GM12878 (cell line): ENCODE data around the gene PCTP. TPM values are rescaled to one million over a fixed set of nuclear protein-coding genes. Genes with fewer than 3 reads are reported as not detected.

ENCODE experiments used
- ATAC-seq: fragments of 200-7000 bp; cut with Tn5 transposase; 3 replicates; pipeline ENCODE4 v1.9.1; 2020; ENCODE audit warnings: mild to moderate bottlenecking, moderate library complexity
- BruUV-seq: library from RNA; stranded (reverse); fragments of 400-500 nt; replicated peaks from 2 replicates; lab custom pipeline; 2021; lab: Mats Ljungman, UMichigan
- CTCF ChIA-PET: fragments of 300-600 bp; sonication (Branson Sonifier 250); formaldehyde crosslinking; extraction: SDS; loops from one replicate; lab custom pipeline; 2021; ENCODE audit warnings: inconsistent platforms; lab: Yijun Ruan, JAX
- POLR2A ChIA-PET: fragments of 350-600 bp; formaldehyde crosslinking; extraction: SDS; loops from one replicate; lab custom pipeline; 2021; ENCODE audit warnings: inconsistent platforms; lab: Charles Lee
- RAD21 ChIA-PET: fragments of 300-600 bp; sonication (Branson Sonifier 250); formaldehyde crosslinking; loops from one replicate; lab custom pipeline; 2023; ENCODE audit warnings: antibody characterized with exemption; ENCODE audit not compliant: unreplicated experiment; lab: Charles Lee
- SMC1A ChIA-PET: fragments of 300-600 bp; sonication (Branson Sonifier 250); formaldehyde crosslinking; loops from one replicate; lab custom pipeline; 2023; ENCODE audit not compliant: unreplicated experiment, uncharacterized antibody; lab: Charles Lee
- DNase-seq: peaks from one replicate; pipeline ENCODE4 v3.0.0-alpha.2; 2011; ENCODE audit warnings: low read depth, low spot score
- FAIRE-seq: peaks from 3 replicates; lab custom pipeline; 2011; peaks lifted over from hg19 to GRCh38; lab: Jason Lieb, UNC
- H2AFZ ChIP-seq: 2 replicates; pipeline ENCODE4 v1.6.0; 2011; ENCODE audit warnings: low read depth, low read length, control low read depth; ENCODE audit not compliant: control insufficient read depth
- H3K27ac ChIP-seq: 2 replicates; pipeline ENCODE4 v1.5.1; 2011; ENCODE audit warnings: control low read depth; ENCODE audit not compliant: control insufficient read depth, insufficient read depth
- H3K27me3 ChIP-seq, 2 experiments: replicated peaks in 1 of 2; 2 replicates each; pipeline versions ENCODE4 v1.6.0 to v1.6.1; 2011; ENCODE audit warnings: low read length in 1 of 2; ENCODE audit not compliant: control insufficient read depth in 2 of 2, insufficient read depth in 2 of 2
- H3K36me3 ChIP-seq, 2 experiments: 2 replicates each; pipeline ENCODE4 v1.5.1; 2011; ENCODE audit warnings: low read length in 1 of 2; ENCODE audit not compliant: control insufficient read depth in 2 of 2, insufficient read depth in 2 of 2
- H3K4me1 ChIP-seq: 2 replicates; pipeline ENCODE4 v1.6.1; 2011; ENCODE audit warnings: mild to moderate bottlenecking, low read length, moderate library complexity, mixed read lengths; ENCODE audit not compliant: control insufficient read depth, insufficient read depth
- H3K4me2 ChIP-seq: 2 replicates; pipeline ENCODE4 v1.6.0; 2011; ENCODE audit warnings: control low read depth; ENCODE audit not compliant: control insufficient read depth, insufficient read depth
- H3K4me3 ChIP-seq: fragments of 200-600 bp; sonication (generic); 2 replicates; pipeline ENCODE4 v1.5.1; 2016
- H3K79me2 ChIP-seq: 2 replicates; pipeline ENCODE4 v1.6.0; 2011; ENCODE audit warnings: low read length; ENCODE audit not compliant: control insufficient read depth, insufficient read depth
- H3K9ac ChIP-seq: 2 replicates; pipeline ENCODE4 v1.8.0; 2011; ENCODE audit warnings: low read length, control low read depth, mixed read lengths; ENCODE audit not compliant: control insufficient read depth, insufficient read depth
- H3K9me3 ChIP-seq: replicated peaks from 3 replicates; pipeline ENCODE4 v1.5.1; 2011; ENCODE audit warnings: mild to moderate bottlenecking, low read length; ENCODE audit not compliant: control insufficient read depth, insufficient read depth
- H4K20me1 ChIP-seq: 2 replicates; pipeline ENCODE4 v1.6.0; 2011; ENCODE audit not compliant: control insufficient read depth, insufficient read depth
- ATF2 ChIP-seq: IDR thresholded peaks from 2 replicates; pipeline ENCODE4 v1.6.1; 2012; ENCODE audit warnings: low read length, inconsistent platforms
- ATF3 ChIP-seq: IDR thresholded peaks from 2 replicates; pipeline ENCODE4 v1.6.1; 2011; ENCODE audit warnings: low read depth, mild to moderate bottlenecking, low read length, moderate library complexity, borderline replicate concordance; ENCODE audit errors: extremely low read depth
- ATF7 ChIP-seq: fragments of 450-650 bp; IDR thresholded peaks from 2 replicates; pipeline ENCODE4 v1.6.1; 2016; ENCODE audit warnings: low read depth, mild to moderate bottlenecking
- BCL11A ChIP-seq: IDR thresholded peaks from 2 replicates; pipeline ENCODE4 v1.6.1; 2011; ENCODE audit warnings: low read depth, low read length
- BMI1 ChIP-seq: fragments of 450-650 bp; IDR thresholded peaks from 2 replicates; pipeline ENCODE4 v1.6.1; 2016; ENCODE audit warnings: mild to moderate bottlenecking, moderate library complexity, borderline replicate concordance
- FOXK2 ChIP-seq: fragments of 450-650 bp; IDR thresholded peaks from 2 replicates; pipeline ENCODE4 v1.6.1; 2017; ENCODE audit warnings: mild to moderate bottlenecking, moderate library complexity
- IRF4 ChIP-seq: IDR thresholded peaks from 2 replicates; pipeline ENCODE4 v1.6.1; 2011; ENCODE audit warnings: low read depth, low read length
- MXI1 ChIP-seq: fragments of 150-350 bp; IDR thresholded peaks from 2 replicates; pipeline ENCODE4 v1.6.1; 2011; ENCODE audit warnings: low read depth, mild to moderate bottlenecking, inconsistent platforms, low read length, improper control_type of control experiment
- POLR2A ChIP-seq: IDR thresholded peaks from 2 replicates; pipeline ENCODE4 v1.6.1; 2011; ENCODE audit warnings: low read depth, mild to moderate bottlenecking, low read length
- POLR2AphosphoS2 ChIP-seq: IDR thresholded peaks from 2 replicates; pipeline ENCODE4 v1.6.1; 2011; ENCODE audit warnings: low read depth, mild to moderate bottlenecking, low read length, improper control_type of control experiment, moderate library complexity
- RAD21 ChIP-seq: IDR thresholded peaks from 2 replicates; pipeline ENCODE4 v1.6.1; 2011; ENCODE audit warnings: mild to moderate bottlenecking, low read depth, low read length, moderate library complexity; ENCODE audit not compliant: insufficient read depth
- RELB ChIP-seq: fragments of 450-650 bp; IDR thresholded peaks from 2 replicates; pipeline ENCODE4 v1.6.1; 2017; ENCODE audit warnings: low read depth, mild to moderate bottlenecking, moderate library complexity
- RUNX3 ChIP-seq: IDR thresholded peaks from 2 replicates; pipeline ENCODE4 v1.6.1; 2012; ENCODE audit warnings: low read length, inconsistent platforms
- SIX5 ChIP-seq: IDR thresholded peaks from 2 replicates; pipeline ENCODE4 v1.6.1; 2011; ENCODE audit warnings: mild to moderate bottlenecking, low read depth, low read length, moderate library complexity; ENCODE audit not compliant: severe bottlenecking
- SP1 ChIP-seq: IDR thresholded peaks from one replicate; pipeline ENCODE4 v1.6.1; 2011; ENCODE audit warnings: low read depth, low read length
- STAT3 ChIP-seq: IDR thresholded peaks from 2 replicates; pipeline ENCODE4 v1.6.1; 2011; ENCODE audit warnings: low read depth, low read length, improper control_type of control experiment
- SUZ12 ChIP-seq: fragments of 200-600 bp; sonication (generic); IDR thresholded peaks from one replicate; pipeline ENCODE4 v1.6.1; 2018; ENCODE audit warnings: antibody characterized with exemption, mild to moderate bottlenecking; ENCODE audit not compliant: unreplicated experiment
- TARDBP ChIP-seq: IDR thresholded peaks from 2 replicates; pipeline ENCODE4 v1.6.1; 2016; ENCODE audit warnings: borderline replicate concordance
- WGBS: methylation state at CpG from one replicate; pipeline ENCODE4 v1.1.6; 2016; ENCODE audit warnings: low lambda C conversion rate; ENCODE audit not compliant: insufficient replicate concordance, insufficient coverage; ENCODE audit errors: missing lambda C conversion rate; 5-methylcytosine and 5-hydroxymethylcytosine counted together
- in situ Hi-C: fragments of 300-500 bp; cut with MboI; formaldehyde crosslinking; loops from 9 replicates; pipeline ENCODE4 v1.14.3; 2018; ENCODE audit warnings: mixed read lengths
- intact Hi-C: fragments of 100-400 bp; cut with micrococcal nuclease; formaldehyde crosslinking; loops from one replicate; pipeline ENCODE4 v1.14.2; 2022; ENCODE audit not compliant: unreplicated experiment
- polyA plus RNA-seq, 11 experiments: library from polyadenylated mRNA; depleted of rRNA in 4 of 11; unstranded in 6 of 11; stranded (reverse) in 5 of 11; fragments of >200 nt; fragmentation: Nextera tagmentation in 4 of 11; fragmentation: Illumina TruSeq in 1 of 11; extraction: Ambion mirVana in 4 of 11; extraction: Trizol in 1 of 11; gene quantifications; 1 replicate in 1 of 11; 2 replicates in 10 of 11; pipeline versions ENCODE4 v1.2.1 to v1.2.3, GENCODE V29; 2011 to 2016; ENCODE audit warnings: inconsistent platforms in 2 of 11, missing spikeins in 2 of 11, low read depth in 1 of 11
- total RNA-seq, 4 experiments: library from RNA; depleted of rRNA in 3 of 4; stranded (reverse); fragments of >200 nt in 3 of 4; fragmentation: Illumina TruSeq in 1 of 4; extraction: Trizol in 1 of 4; gene quantifications; 2 replicates each; pipeline versions ENCODE4 v1.2.1 to v1.2.3, GENCODE V29; 2013 to 2021

Gene PCTP
- total and polyA plus RNA-seq, 10 of the 15 experiments (the other 5 are each of a cell fraction or from before 2014, with no cell fraction given), result 1.4 to 26.8 (median 3.7) TPM

- Histone ChIP-seq H3K4me3 (no peak overlapping the region), H3K4me2 (no peak overlapping the region), H3K9ac (no peak overlapping the region), H3K27ac (no peak overlapping the region), H3K36me3 (no peaks in the 10 kb centered on the region), H3K79me2 (no peaks in the 10 kb centered on the region), H3K4me1 (no peaks in the 10 kb centered on the region), H3K27me3 (no peaks in the 10 kb centered on the region), H4K20me1 (no peaks in the 10 kb centered on the region), H2AFZ (no peak overlapping the region), H3K9me3 (no peaks in the 10 kb centered on the region)
- ATAC-seq, result no peak
- DNase-seq, result no peak
- ChIA-PET POLR2A (no interaction called here), RAD21 (no interaction called here), CTCF (no interaction called here), SMC1A (no interaction called here)
- no TSS peak for BruUV-seq
- in situ Hi-C loops, result no loop called here
- 71% methylated on average over 6 of the region's 6 CpGs for WGBS
- no peak for TF ChIP-seq TARDBP
- TF ChIP-seq RUNX3, result no peak
- TF ChIP-seq ATF2, result no peak
- no peak for TF ChIP-seq POLR2AphosphoS2
- no peak for TF ChIP-seq SIX5
- TF ChIP-seq IRF4, result no peak
- TF ChIP-seq FOXK2, result no peak
- no peak for TF ChIP-seq BCL11A
- no peak for TF ChIP-seq SUZ12
- no peak for TF ChIP-seq ATF7
- no peak for TF ChIP-seq STAT3
- TF ChIP-seq RAD21, result no peak
- no peak for TF ChIP-seq MXI1
- no peak for TF ChIP-seq ATF3
- TF ChIP-seq POLR2A, result no peak
- TF ChIP-seq SP1, result no peak
- TF ChIP-seq BMI1, result no peak
- TF ChIP-seq RELB, result no peak
- intact Hi-C loops, result no loop called here
- FAIRE-seq, result no peak
These were observed 27.7 kb downstream of the PCTP start for GRCh38 chr17:55778389-55779118.
